GM18870 (cell line): ENCODE measurements around the gene ODAD2.
"Not testable (repeated sequence)": the region's sequence is repeated elsewhere in the genome, so short reads cannot be mapped to it uniquely, and the experiment has no call there.

ENCODE experiments used
- ATAC-seq: cut with Tn5 transposase; IDR thresholded peaks from one replicate; pipeline ENCODE4 v1.9.1; 2021; ENCODE audit warnings: moderate library complexity; ENCODE audit not compliant: unreplicated experiment

ODAD2 gene

GRCh38 chr10:27970795-27971194, 28.1 kb downstream of the ODAD2 start:
- ATAC-seq = not testable (repeated sequence)

GRCh38 chr10:27969931-27970330, 28.9 kb downstream of the ODAD2 start:
- not testable (repeated sequence) for ATAC-seq

GRCh38 chr10:27959093-27959715, 39.7 kb downstream of the ODAD2 start:
- ATAC-seq = no peak

- ATAC-seq = peak; percentile 58
These were observed 40.5 kb downstream of the ODAD2 start for GRCh38 chr10:27958383-27958782.

- ATAC-seq = no peak
These were observed 48.7 kb downstream of the ODAD2 start for GRCh38 chr10:27950242-27950564.

GRCh38 chr10:27949528-27950241, 49.2 kb downstream of the ODAD2 start:
- no peak for ATAC-seq

- no peak for ATAC-seq
These were observed 50.7 kb downstream of the ODAD2 start for GRCh38 chr10:27948186-27948585.

GRCh38 chr10:27947540-27947939, 51.3 kb downstream of the ODAD2 start:
- no peak for ATAC-seq

- no peak for ATAC-seq
These were observed 54.9 kb downstream of the ODAD2 start for GRCh38 chr10:27944005-27944404.

GRCh38 chr10:27914888-27915287, 84.0 kb downstream of the ODAD2 start:
- ATAC-seq = no peak

- ATAC-seq = no peak
These were observed 86.6 kb downstream of the ODAD2 start for GRCh38 chr10:27912231-27912630.

- ATAC-seq = no peak
These were observed 87.3 kb downstream of the ODAD2 start for GRCh38 chr10:27911539-27911938.

- ATAC-seq = no peak
These were observed 87.9 kb downstream of the ODAD2 start for GRCh38 chr10:27911011-27911410.

- no peak for ATAC-seq
These were observed 90.6 kb downstream of the ODAD2 start for GRCh38 chr10:27908231-27908630.

- ATAC-seq = not testable (repeated sequence)
These were observed 99.4 kb downstream of the ODAD2 start for GRCh38 chr10:27899485-27899884.

GRCh38 chr10:27899058-27899457, 99.8 kb downstream of the ODAD2 start:
- no peak for ATAC-seq

- no peak for ATAC-seq
These were observed 105.4 kb downstream of the ODAD2 start for GRCh38 chr10:27893358-27893954.

GRCh38 chr10:27890971-27891370, 107.9 kb downstream of the ODAD2 start:
- ATAC-seq = no peak

GRCh38 chr10:27889518-27889917, 109.4 kb downstream of the ODAD2 start:
- no peak for ATAC-seq

GRCh38 chr10:27884185-27884641, 114.7 kb downstream of the ODAD2 start:
- no peak for ATAC-seq

- no peak for ATAC-seq
These were observed 120.6 kb downstream of the ODAD2 start for GRCh38 chr10:27878281-27878680.

GRCh38 chr10:27865221-27865635, 133.7 kb downstream of the ODAD2 start:
- ATAC-seq = no peak
